ENCODE data around the gene PSG5.
"Not testable (repeated sequence)": the region's sequence is repeated elsewhere in the genome, so short reads cannot be mapped to it uniquely, and the experiment has no call there.

PSG5 gene

GRCh38 chr19:43186311-43186935, at the start of gene PSG5:
Gene PSG5 (minus strand): TSS chr19:43186536. CDS start chr19:43186405, 131 bp downstream.
- TF ChIP-seq CREB1 (IDR thresholded peaks at IDR 0.05; ENCODE audit: low read depth); EP300 (IDR thresholded peaks at IDR 0.05; ENCODE audit: borderline replicate concordance); CEBPB (IDR thresholded peaks at IDR 0.05): not testable (repeated sequence)

- peak; percentile 46 for TF ChIP-seq RAD21 (IDR thresholded peaks at IDR 0.05; ENCODE audit: low read depth)
- no peak for TF ChIP-seq CEBPB (IDR thresholded peaks at IDR 0.05)
Observed at GRCh38 chr19:43229315-43229714, 43.0 kb upstream of the PSG5 start.

- TF ChIP-seq CEBPB (IDR thresholded peaks at IDR 0.05): no peak
- no peak for TF ChIP-seq YY1 (IDR thresholded peaks at IDR 0.05; ENCODE audit: low read depth)
- TF ChIP-seq CREB1 (IDR thresholded peaks at IDR 0.05; ENCODE audit: low read depth): no peak
- TF ChIP-seq TEAD4 (IDR thresholded peaks at IDR 0.05): no peak
- no peak for TF ChIP-seq FOXM1 (IDR thresholded peaks at IDR 0.05; ENCODE audit: borderline replicate concordance, low read depth)
- no peak for TF ChIP-seq MAX (IDR thresholded peaks at IDR 0.05)
- no peak for TF ChIP-seq EGR1 (IDR thresholded peaks at IDR 0.05)
- no peak for TF ChIP-seq RAD21 (IDR thresholded peaks at IDR 0.05; ENCODE audit: low read depth)
- TF ChIP-seq NFIC (IDR thresholded peaks at IDR 0.05): no peak
- TF ChIP-seq TAF1 (IDR thresholded peaks at IDR 0.05; ENCODE audit: low read depth): no peak
- no peak for TF ChIP-seq ZBTB7A (IDR thresholded peaks at IDR 0.05; ENCODE audit: low read depth)
- TF ChIP-seq EP300 (IDR thresholded peaks at IDR 0.05; ENCODE audit: borderline replicate concordance): no peak
- TF ChIP-seq REST (IDR thresholded peaks at IDR 0.05; ENCODE audit: low read depth): no peak
- no peak for TF ChIP-seq TCF12 (IDR thresholded peaks at IDR 0.05; ENCODE audit: low read depth)
- TF ChIP-seq USF1 (IDR thresholded peaks at IDR 0.05): no peak
Observed at GRCh38 chr19:43224855-43225253, 38.5 kb upstream of the PSG5 start.

- no peak for TF ChIP-seq USF1 (IDR thresholded peaks at IDR 0.05)
- no peak for TF ChIP-seq CREB1 (IDR thresholded peaks at IDR 0.05; ENCODE audit: low read depth)
- no peak for TF ChIP-seq EGR1 (IDR thresholded peaks at IDR 0.05)
- TF ChIP-seq TAF1 (IDR thresholded peaks at IDR 0.05; ENCODE audit: low read depth): no peak
- TF ChIP-seq NFIC (IDR thresholded peaks at IDR 0.05): no peak
- no peak for TF ChIP-seq YY1 (IDR thresholded peaks at IDR 0.05; ENCODE audit: low read depth)
- TF ChIP-seq FOXM1 (IDR thresholded peaks at IDR 0.05; ENCODE audit: borderline replicate concordance, low read depth): no peak
- TF ChIP-seq ZBTB7A (IDR thresholded peaks at IDR 0.05; ENCODE audit: low read depth): no peak
- no peak for TF ChIP-seq REST (IDR thresholded peaks at IDR 0.05; ENCODE audit: low read depth)
- TF ChIP-seq EP300 (IDR thresholded peaks at IDR 0.05; ENCODE audit: borderline replicate concordance): no peak
- TF ChIP-seq RAD21 (IDR thresholded peaks at IDR 0.05; ENCODE audit: low read depth): no peak
- TF ChIP-seq CEBPB (IDR thresholded peaks at IDR 0.05): no peak
- no peak for TF ChIP-seq TCF12 (IDR thresholded peaks at IDR 0.05; ENCODE audit: low read depth)
Observed at GRCh38 chr19:43207991-43208390, 21.7 kb upstream of the PSG5 start.

GRCh38 chr19:43205471-43206105, 19.3 kb upstream of the PSG5 start, which contains the start of gene PSG4:
Gene PSG4 (minus strand): TSS chr19:43205638. CDS start chr19:43205536, 102 bp downstream.
- not testable (repeated sequence) for TF ChIP-seq TAF1 (IDR thresholded peaks at IDR 0.05; ENCODE audit: low read depth); REST (IDR thresholded peaks at IDR 0.05; ENCODE audit: low read depth); FOXM1 (IDR thresholded peaks at IDR 0.05; ENCODE audit: borderline replicate concordance, low read depth)
